HFF-Myc (cell line): Measurements from ENCODE around the gene STPG4.

Experiments
- DNase-seq: peaks from one replicate; pipeline ENCODE4 v3.0.0-alpha.2; 2011; ENCODE audit warnings: low read depth; ENCODE audit errors: extremely low read depth
- H3K4me3 ChIP-seq: replicated peaks from 2 replicates; pipeline ENCODE4 v1.5.1; 2011; ENCODE audit warnings: low read depth, mild to moderate bottlenecking, control low read depth, low read length
- CTCF ChIP-seq: IDR thresholded peaks from 2 replicates; pipeline ENCODE4 v1.5.1; 2012; ENCODE audit warnings: mild to moderate bottlenecking, low read depth, low read length, control low read depth; ENCODE audit errors: missing control alignments

STPG4 gene

GRCh38 chr2:47076586-47077441 lies 78.3 kb downstream of the STPG4 start:
- no peak for TF ChIP-seq CTCF
- DNase-seq: peak; percentile 84
- no peak overlapping the region for H3K4me3 ChIP-seq

- no peak overlapping the region for H3K4me3 ChIP-seq
- TF ChIP-seq CTCF: no peak
- DNase-seq: no peak
Measured at GRCh38 chr2:47076126-47076506, 79.0 kb downstream of the STPG4 start.

- H3K4me3 ChIP-seq: no peak overlapping the region
- DNase-seq: no peak
- no peak for TF ChIP-seq CTCF
Measured at GRCh38 chr2:47075361-47076125, 79.6 kb downstream of the STPG4 start.

GRCh38 chr2:47074691-47075090 lies 80.4 kb downstream of the STPG4 start:
- no peak for TF ChIP-seq CTCF
- DNase-seq: no peak
- H3K4me3 ChIP-seq: no peak overlapping the region

- no peak overlapping the region for H3K4me3 ChIP-seq
- DNase-seq: no peak
- TF ChIP-seq CTCF: no peak
Measured at GRCh38 chr2:47073641-47074040, 81.5 kb downstream of the STPG4 start.

- no peak for DNase-seq
- H3K4me3 ChIP-seq: no peak overlapping the region
- TF ChIP-seq CTCF: no peak
Measured at GRCh38 chr2:47073217-47073616, 81.9 kb downstream of the STPG4 start.
